K562 (cell line): Measurements from ENCODE around the gene UBE2L3. TPM values are rescaled to one million over a fixed set of nuclear protein-coding genes. Genes with fewer than 3 reads are reported as not detected.
A peak's percentile ranks its signal among the peaks of the same experiment; 100 is the strongest.

ENCODE experiments used
- BCOR ChIP-seq: fragments of 450-650 bp; IDR thresholded peaks from 2 replicates; pipeline ENCODE4 v1.6.1; 2016
- KDM5B ChIP-seq: fragments of 200-600 bp; sonication (generic); IDR thresholded peaks from 2 replicates; pipeline ENCODE4 v1.6.1; 2012; ENCODE audit warnings: low read depth, mild to moderate bottlenecking, moderate library complexity, low read length, control low read depth, inconsistent platforms; ENCODE audit not compliant: insufficient replicate concordance
- NCOA6 ChIP-seq: fragments of 450-650 bp; IDR thresholded peaks from 2 replicates; pipeline ENCODE4 v1.6.1; 2017; ENCODE audit warnings: mild to moderate bottlenecking
- NFXL1 ChIP-seq: fragments of 450-650 bp; formaldehyde crosslinking; IDR thresholded peaks from 2 replicates; pipeline ENCODE4 v1.4.0; 2021; ENCODE audit warnings: mild to moderate bottlenecking
- NR2F6 ChIP-seq: fragments of 450-650 bp; formaldehyde crosslinking; IDR thresholded peaks from 2 replicates; pipeline ENCODE4 v1.4.0; 2020; ENCODE audit warnings: mild to moderate bottlenecking
- PTBP1 ChIP-seq: fragments of 200-400 bp; formaldehyde crosslinking; IDR thresholded peaks from 2 replicates; pipeline ENCODE4 v1.6.1; 2017; ENCODE audit warnings: low read depth, low read length
- ZBTB7A ChIP-seq: IDR thresholded peaks from 2 replicates; pipeline ENCODE4 v1.6.1; 2011; ENCODE audit warnings: low read depth, mild to moderate bottlenecking, low read length, moderate library complexity, borderline replicate concordance; ENCODE audit not compliant: control insufficient read depth
- ZNF121 ChIP-seq: sonication (generic); formaldehyde crosslinking; conservative IDR thresholded peaks from 2 replicates; pipeline ENCODE4 v1.8.0; 2022; ENCODE audit warnings: missing genetic modification reagents
- polyA plus RNA-seq, 8 experiments: library from polyadenylated mRNA; depleted of rRNA in 4 of 8; stranded (reverse) in 5 of 8; unstranded in 3 of 8; fragments of >200 nt; fragmentation: Nextera tagmentation in 2 of 8; fragmentation: Illumina TruSeq in 1 of 8; extraction: Ambion mirVana in 2 of 8; extraction: Trizol in 1 of 8; gene quantifications; 2 replicates each; pipeline versions ENCODE4 v1.2.1 to v1.2.3, GENCODE V29; 2011 to 2014; ENCODE audit warnings: inconsistent platforms in 1 of 8, missing spikeins in 1 of 8
- total RNA-seq, 7 experiments: library from RNA; depleted of rRNA in 6 of 7; stranded (reverse); fragments of >200 nt in 6 of 7; fragmentation: Illumina TruSeq in 2 of 7; extraction: Trizol in 2 of 7; gene quantifications; 2 replicates each; pipeline versions ENCODE4 v1.2.1 to v1.2.3, GENCODE V29; 2011 to 2021; ENCODE audit warnings: low replicate concordance in 1 of 7
- TF ChIP-seq, protein P1 (sequence below), 2 experiments: fragments of 450-650 bp; formaldehyde crosslinking in 1 of 2; IDR thresholded peaks; 2 replicates each; pipeline versions ENCODE4 v1.4.0 to v1.6.1; 2014 to 2020; ENCODE audit warnings: mild to moderate bottlenecking in 2 of 2, borderline replicate concordance in 1 of 2, low read depth in 1 of 2
- TF ChIP-seq, protein P2 (sequence below), 3 experiments: fragments of 200-800 bp in 1 of 3; fragments of 250-450 bp in 1 of 3; fragments of 450-650 bp in 1 of 3; sonication (Bioruptor Pico) in 1 of 3; sonication (Bioruptor generic) in 1 of 3; formaldehyde crosslinking in 1 of 3; IDR thresholded peaks; 2 replicates each; pipeline versions ENCODE4 v1.6.1 to v1.8.0; 2016 to 2022; ENCODE audit warnings: mild to moderate bottlenecking in 2 of 3, missing genetic modification characterization in 2 of 3, missing compliant biosample characterization in 1 of 3, moderate library complexity in 1 of 3
- TF ChIP-seq, protein P3 (sequence below): sonication (generic); formaldehyde crosslinking; IDR thresholded peaks from 2 replicates; pipeline ENCODE4 v1.8.1; 2023; ENCODE audit warnings: mild to moderate bottlenecking, missing genetic modification reagents

The UBE2L3 gene
- total and polyA plus RNA-seq, 9 of the 15 experiments (the other 6 are each of a cell fraction or from before 2014, with no cell fraction given) = 215 to 625 (median 285) TPM

DNA sequence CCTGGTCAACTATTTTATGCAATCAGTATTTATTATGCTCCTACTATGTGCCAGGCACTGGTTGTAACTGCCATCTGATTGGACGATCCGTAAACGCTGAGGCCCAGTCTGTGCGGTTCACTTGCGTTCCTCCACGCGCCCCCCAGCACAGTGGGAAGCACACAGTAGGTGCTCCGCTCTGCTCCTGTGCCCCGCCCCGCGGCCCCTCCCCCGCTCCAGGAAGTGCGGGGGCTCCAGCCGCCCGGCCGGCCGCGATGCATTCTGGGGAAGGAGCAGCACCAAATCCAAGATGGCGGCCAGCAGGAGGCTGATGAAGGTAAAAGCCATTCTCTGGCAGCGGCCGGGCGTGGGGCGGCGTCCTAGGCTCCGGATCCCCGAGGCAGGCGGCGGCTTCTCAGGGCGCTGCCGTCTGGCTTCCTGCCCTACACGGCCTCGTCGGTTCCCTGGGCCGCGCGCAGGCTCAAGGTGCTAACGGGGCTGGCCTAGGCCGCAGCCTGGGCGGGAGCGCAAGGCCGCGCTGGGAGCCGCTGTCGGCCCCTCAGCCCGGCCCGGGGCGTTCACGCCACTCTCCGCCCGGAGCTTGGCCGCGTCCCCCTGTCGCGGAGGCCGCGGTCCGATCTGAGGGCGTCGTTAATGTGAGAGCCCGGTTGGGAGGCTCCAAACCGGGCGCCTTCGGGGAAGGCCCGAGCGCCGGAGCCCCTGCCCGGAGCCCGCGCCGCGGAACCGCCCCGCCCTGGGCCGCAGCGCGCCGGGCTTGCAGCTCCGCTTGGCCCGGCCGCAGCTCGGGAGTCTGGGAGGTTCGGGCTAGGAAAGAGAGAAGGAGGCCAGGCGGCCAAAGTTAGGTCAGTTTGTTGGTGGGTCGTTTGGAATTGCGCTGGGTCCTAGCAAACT, at the start of gene UBE2L3 (continued):
- TF ChIP-seq NR2F6 (CRISPR knock-in tag) (peak; percentile 76; the same call in 1 of the 2 replicates), KDM5B (peak; percentile 98), NCOA6 (no peak), ZBTB7A (no peak), NFXL1 (peak; percentile 91), PTBP1 (no peak), BCOR (no peak), ZNF121 (CRISPR knock-in tag) (no peak; the same call in 1 of the 2 replicates)
- TF ChIP-seq, protein P1, sequence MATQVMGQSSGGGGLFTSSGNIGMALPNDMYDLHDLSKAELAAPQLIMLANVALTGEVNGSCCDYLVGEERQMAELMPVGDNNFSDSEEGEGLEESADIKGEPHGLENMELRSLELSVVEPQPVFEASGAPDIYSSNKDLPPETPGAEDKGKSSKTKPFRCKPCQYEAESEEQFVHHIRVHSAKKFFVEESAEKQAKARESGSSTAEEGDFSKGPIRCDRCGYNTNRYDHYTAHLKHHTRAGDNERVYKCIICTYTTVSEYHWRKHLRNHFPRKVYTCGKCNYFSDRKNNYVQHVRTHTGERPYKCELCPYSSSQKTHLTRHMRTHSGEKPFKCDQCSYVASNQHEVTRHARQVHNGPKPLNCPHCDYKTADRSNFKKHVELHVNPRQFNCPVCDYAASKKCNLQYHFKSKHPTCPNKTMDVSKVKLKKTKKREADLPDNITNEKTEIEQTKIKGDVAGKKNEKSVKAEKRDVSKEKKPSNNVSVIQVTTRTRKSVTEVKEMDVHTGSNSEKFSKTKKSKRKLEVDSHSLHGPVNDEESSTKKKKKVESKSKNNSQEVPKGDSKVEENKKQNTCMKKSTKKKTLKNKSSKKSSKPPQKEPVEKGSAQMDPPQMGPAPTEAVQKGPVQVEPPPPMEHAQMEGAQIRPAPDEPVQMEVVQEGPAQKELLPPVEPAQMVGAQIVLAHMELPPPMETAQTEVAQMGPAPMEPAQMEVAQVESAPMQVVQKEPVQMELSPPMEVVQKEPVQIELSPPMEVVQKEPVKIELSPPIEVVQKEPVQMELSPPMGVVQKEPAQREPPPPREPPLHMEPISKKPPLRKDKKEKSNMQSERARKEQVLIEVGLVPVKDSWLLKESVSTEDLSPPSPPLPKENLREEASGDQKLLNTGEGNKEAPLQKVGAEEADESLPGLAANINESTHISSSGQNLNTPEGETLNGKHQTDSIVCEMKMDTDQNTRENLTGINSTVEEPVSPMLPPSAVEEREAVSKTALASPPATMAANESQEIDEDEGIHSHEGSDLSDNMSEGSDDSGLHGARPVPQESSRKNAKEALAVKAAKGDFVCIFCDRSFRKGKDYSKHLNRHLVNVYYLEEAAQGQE (IDR thresholded peaks at IDR 0.05; ENCODE audit: borderline replicate concordance) = no peak
- TF ChIP-seq, protein P1 (CRISPR knock-in tag; IDR thresholded peaks at IDR 0.05; ENCODE audit: low read depth) = peak; percentile 83; the same call in 1 of the 2 replicates
- TF ChIP-seq, protein P2, sequence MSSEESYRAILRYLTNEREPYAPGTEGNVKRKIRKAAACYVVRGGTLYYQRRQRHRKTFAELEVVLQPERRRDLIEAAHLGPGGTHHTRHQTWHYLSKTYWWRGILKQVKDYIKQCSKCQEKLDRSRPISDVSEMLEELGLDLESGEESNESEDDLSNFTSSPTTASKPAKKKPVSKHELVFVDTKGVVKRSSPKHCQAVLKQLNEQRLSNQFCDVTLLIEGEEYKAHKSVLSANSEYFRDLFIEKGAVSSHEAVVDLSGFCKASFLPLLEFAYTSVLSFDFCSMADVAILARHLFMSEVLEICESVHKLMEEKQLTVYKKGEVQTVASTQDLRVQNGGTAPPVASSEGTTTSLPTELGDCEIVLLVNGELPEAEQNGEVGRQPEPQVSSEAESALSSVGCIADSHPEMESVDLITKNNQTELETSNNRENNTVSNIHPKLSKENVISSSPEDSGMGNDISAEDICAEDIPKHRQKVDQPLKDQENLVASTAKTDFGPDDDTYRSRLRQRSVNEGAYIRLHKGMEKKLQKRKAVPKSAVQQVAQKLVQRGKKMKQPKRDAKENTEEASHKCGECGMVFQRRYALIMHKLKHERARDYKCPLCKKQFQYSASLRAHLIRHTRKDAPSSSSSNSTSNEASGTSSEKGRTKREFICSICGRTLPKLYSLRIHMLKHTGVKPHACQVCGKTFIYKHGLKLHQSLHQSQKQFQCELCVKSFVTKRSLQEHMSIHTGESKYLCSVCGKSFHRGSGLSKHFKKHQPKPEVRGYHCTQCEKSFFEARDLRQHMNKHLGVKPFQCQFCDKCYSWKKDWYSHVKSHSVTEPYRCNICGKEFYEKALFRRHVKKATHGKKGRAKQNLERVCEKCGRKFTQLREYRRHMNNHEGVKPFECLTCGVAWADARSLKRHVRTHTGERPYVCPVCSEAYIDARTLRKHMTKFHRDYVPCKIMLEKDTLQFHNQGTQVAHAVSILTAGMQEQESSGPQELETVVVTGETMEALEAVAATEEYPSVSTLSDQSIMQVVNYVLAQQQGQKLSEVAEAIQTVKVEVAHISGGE (CRISPR knock-in tag; IDR thresholded peaks at IDR 0.05) = no peak
- TF ChIP-seq, protein P3, sequence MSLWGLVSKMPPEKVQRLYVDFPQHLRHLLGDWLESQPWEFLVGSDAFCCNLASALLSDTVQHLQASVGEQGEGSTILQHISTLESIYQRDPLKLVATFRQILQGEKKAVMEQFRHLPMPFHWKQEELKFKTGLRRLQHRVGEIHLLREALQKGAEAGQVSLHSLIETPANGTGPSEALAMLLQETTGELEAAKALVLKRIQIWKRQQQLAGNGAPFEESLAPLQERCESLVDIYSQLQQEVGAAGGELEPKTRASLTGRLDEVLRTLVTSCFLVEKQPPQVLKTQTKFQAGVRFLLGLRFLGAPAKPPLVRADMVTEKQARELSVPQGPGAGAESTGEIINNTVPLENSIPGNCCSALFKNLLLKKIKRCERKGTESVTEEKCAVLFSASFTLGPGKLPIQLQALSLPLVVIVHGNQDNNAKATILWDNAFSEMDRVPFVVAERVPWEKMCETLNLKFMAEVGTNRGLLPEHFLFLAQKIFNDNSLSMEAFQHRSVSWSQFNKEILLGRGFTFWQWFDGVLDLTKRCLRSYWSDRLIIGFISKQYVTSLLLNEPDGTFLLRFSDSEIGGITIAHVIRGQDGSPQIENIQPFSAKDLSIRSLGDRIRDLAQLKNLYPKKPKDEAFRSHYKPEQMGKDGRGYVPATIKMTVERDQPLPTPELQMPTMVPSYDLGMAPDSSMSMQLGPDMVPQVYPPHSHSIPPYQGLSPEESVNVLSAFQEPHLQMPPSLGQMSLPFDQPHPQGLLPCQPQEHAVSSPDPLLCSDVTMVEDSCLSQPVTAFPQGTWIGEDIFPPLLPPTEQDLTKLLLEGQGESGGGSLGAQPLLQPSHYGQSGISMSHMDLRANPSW (CRISPR knock-in tag) = peak; percentile 86
